ENCODE measurements around the gene NUP160. TPM values are rescaled to one million over a fixed set of nuclear protein-coding genes. Genes with fewer than 3 reads are reported as not detected.

NUP160 gene
- polyA plus RNA-seq, 2 of the 4 experiments (the other 2 are of a cell fraction), result 34.9 to 70.4 TPM

DNA sequence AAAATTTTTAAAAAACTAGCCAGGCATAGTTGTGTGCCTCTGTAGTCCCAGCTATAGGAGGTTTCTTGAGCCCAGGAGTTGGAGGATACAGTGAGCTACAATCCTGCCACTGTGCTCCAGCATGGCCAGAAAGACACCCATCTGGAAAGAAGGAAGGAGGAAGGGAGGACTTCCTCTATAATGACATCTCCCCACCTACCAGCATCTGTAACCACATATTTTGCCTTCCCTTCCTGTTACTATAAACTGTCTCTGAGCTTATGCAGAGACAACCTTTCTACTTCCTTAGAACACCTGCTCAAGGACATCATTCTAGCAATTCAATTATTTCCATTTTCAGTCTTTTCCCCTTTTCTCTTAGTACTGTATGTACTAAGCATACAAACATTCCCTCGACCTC is 2.2 kb upstream of the NUP160 start:
- no peak for TF ChIP-seq SMC3 (IDR thresholded peaks at IDR 0.05)
- TF ChIP-seq ZFP36 (IDR thresholded peaks at IDR 0.05; ENCODE audit: borderline replicate concordance, partially characterized antibody), result no peak
- no peak for TF ChIP-seq NPAS2 (CRISPR knock-in tag; IDR thresholded peaks at IDR 0.05; ENCODE audit: borderline replicate concordance)
- no peak for TF ChIP-seq SREBF2 (IDR thresholded peaks at IDR 0.05)
- TF ChIP-seq USF2 (IDR thresholded peaks at IDR 0.05), result no peak
- TF ChIP-seq EHF (CRISPR knock-in tag; IDR thresholded peaks at IDR 0.05), result no peak
- no peaks in the 10 kb centered on the region for H3K9me3 ChIP-seq
- H3K4me2 ChIP-seq, result no peak overlapping the region
- FAIRE-seq (no peak), ATAC-seq (no peak), DNase-seq (ENCODE audit: low read depth in 1 of 2, low spot score in 1 of 2) (no peak)
- H3K4me1 ChIP-seq, result peaks cover 37% of the 10 kb centered on the region
- 0 out of 6 replicates have a peak overlapping the region, but pooled peaks of 1 of the 2 experiments have one; percentile 9 for H3K27ac ChIP-seq
- H3K4me3 ChIP-seq, result no peak overlapping the region
- ChIA-PET CTCF (interaction anchor here (3.1 kb wide), 1 partner anchor 84 kb away, joined by 9 read pairs; no protein-coding TSS in a partner anchor), POLR2A (interaction anchor here (0.6 kb wide), 1 partner anchor 45 kb away, joined by 5 read pairs; no protein-coding TSS in a partner anchor)
- WGBS (ENCODE audit: missing lambda C conversion rate), result 34% methylated on average over 1 of the region's 1 CpG

DNA sequence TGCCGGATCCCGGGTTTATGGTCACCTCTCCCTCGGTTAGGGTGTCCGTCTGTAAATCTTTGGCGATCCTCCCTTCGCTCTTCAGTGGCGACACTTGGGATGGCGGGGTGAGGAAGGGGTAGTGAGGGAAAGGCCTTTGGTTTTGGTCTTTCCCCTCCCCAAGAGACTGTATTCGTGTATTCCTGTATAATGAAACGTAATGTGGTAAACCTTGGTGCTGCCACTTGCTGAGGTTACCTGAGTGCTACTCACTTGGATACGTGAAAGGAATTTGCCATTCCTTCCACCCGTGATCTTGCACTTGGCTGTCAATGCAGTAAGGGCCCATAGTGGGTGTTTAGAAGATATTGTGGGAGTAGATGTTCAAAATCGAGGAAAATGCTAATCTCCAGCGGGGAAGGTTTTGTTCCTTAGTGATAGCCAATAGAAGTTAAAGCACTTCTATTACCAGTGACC is 578 bp upstream of the NUP160 start:
- H3K4me1 ChIP-seq, result peaks cover 36% of the 10 kb centered on the region
- DNase-seq (ENCODE audit: low read depth in 1 of 2, low spot score in 1 of 2) (no peak), ATAC-seq (peak in 1 of 2 experiments; percentile 62; a peak in 1 of 6 replicates), FAIRE-seq (no peak)
- CTCF ChIA-PET, result no interaction called here
- POLR2A ChIA-PET, result interaction anchor here (0.7 to 1.1 kb wide), 4 partner anchors 9 to 93 kb away, joined by 3 to 7 read pairs (median 4); no protein-coding TSS in a partner anchor
- TF ChIP-seq RAD21 (conservative IDR thresholded peaks at IDR 0.05 in 1 of 2, IDR thresholded peaks at IDR 0.05 in 1 of 2), result 0 out of 5 replicates have a peak, but pooled peaks of 1 of the 2 experiments have one; percentile 3
- no peak for TF ChIP-seq RNF2 (IDR thresholded peaks at IDR 0.05; ENCODE audit: borderline replicate concordance, low read depth)
- TF ChIP-seq, protein P1, sequence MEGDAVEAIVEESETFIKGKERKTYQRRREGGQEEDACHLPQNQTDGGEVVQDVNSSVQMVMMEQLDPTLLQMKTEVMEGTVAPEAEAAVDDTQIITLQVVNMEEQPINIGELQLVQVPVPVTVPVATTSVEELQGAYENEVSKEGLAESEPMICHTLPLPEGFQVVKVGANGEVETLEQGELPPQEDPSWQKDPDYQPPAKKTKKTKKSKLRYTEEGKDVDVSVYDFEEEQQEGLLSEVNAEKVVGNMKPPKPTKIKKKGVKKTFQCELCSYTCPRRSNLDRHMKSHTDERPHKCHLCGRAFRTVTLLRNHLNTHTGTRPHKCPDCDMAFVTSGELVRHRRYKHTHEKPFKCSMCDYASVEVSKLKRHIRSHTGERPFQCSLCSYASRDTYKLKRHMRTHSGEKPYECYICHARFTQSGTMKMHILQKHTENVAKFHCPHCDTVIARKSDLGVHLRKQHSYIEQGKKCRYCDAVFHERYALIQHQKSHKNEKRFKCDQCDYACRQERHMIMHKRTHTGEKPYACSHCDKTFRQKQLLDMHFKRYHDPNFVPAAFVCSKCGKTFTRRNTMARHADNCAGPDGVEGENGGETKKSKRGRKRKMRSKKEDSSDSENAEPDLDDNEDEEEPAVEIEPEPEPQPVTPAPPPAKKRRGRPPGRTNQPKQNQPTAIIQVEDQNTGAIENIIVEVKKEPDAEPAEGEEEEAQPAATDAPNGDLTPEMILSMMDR (IDR thresholded peaks at IDR 0.05), result no peak
- TF ChIP-seq KDM5A (IDR thresholded peaks at IDR 0.05), result no peak
- 0 out of 2 replicates have a peak, but pooled peaks have one; percentile 8 for TF ChIP-seq GATA3 (IDR thresholded peaks at IDR 0.05; ENCODE audit: borderline replicate concordance)
- TF ChIP-seq NFE2L2 (conservative IDR thresholded peaks at IDR 0.05; ENCODE audit: low read length), result no peak
- TF ChIP-seq EHF (CRISPR knock-in tag; IDR thresholded peaks at IDR 0.05), result no peak
- peak; percentile 10; the same call in 1 of the 2 replicates for TF ChIP-seq PHF8 (IDR thresholded peaks at IDR 0.05; ENCODE audit: borderline replicate concordance, low read depth)
- 8% methylated on average over 9 of the region's 14 CpGs for WGBS (ENCODE audit: missing lambda C conversion rate)
- H3K4me3 ChIP-seq, result peak overlapping the region; percentile 99
- peak overlapping the region; percentile 87 for H3K4me2 ChIP-seq
- peak overlapping the region; percentile 95 to 97 for H3K27ac ChIP-seq
- no peaks in the 10 kb centered on the region for H3K9me3 ChIP-seq

DNA sequence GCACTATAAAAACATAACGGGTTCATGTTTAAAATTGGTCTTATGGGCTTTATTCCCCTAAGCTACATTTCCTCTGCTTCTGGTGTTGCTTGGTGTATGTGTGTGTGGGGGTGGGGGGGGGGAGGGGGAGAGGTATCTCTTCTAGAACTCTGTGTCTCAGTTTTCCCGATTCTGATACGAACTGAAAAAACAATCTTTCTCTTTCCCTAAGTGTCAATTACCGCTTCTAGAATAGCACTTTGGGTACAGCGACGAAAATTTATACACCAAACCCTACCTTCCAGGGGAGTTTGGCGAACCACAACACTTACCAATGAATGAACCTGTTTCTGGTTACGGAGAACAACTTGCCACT is 636 bp downstream of the NUP160 start:
- ChIA-PET POLR2A (interaction anchor here (0.6 to 1.1 kb wide), 4 partner anchors 8 to 89 kb away, joined by 3 to 7 read pairs (median 4); no protein-coding TSS in a partner anchor), CTCF (interaction anchor here (0.7 to 1.0 kb wide), 3 partner anchors 9 to 42 kb away, joined by 3 to 5 read pairs (median 3); no protein-coding TSS in a partner anchor)
- no peak for TF ChIP-seq MAFK (IDR thresholded peaks at IDR 0.05; ENCODE audit: partially characterized antibody)
- no peak for TF ChIP-seq RNF2 (IDR thresholded peaks at IDR 0.05; ENCODE audit: borderline replicate concordance, low read depth)
- no peak for TF ChIP-seq KDM5A (IDR thresholded peaks at IDR 0.05)
- TF ChIP-seq ESRRA (IDR thresholded peaks at IDR 0.05; ENCODE audit: borderline replicate concordance, low read length), result no peak
- TF ChIP-seq, protein P2, sequence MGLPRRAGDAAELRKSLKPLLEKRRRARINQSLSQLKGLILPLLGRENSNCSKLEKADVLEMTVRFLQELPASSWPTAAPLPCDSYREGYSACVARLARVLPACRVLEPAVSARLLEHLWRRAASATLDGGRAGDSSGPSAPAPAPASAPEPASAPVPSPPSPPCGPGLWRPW (IDR thresholded peaks at IDR 0.05), result no peak
- no peak for TF ChIP-seq MYC (IDR thresholded peaks at IDR 0.05; ENCODE audit: borderline replicate concordance, low read length)
- no peak for TF ChIP-seq EHF (CRISPR knock-in tag; IDR thresholded peaks at IDR 0.05)
- DNase-seq (ENCODE audit: low read depth in 1 of 2, low spot score in 1 of 2), result no peak
- H3K4me3 ChIP-seq, result peak overlapping the region; percentile 99
- H3K4me2 ChIP-seq, result peak overlapping the region; percentile 97
- ATAC-seq, result no peak
- H3K27ac ChIP-seq, result peak overlapping the region; percentile 95 to 97
- 6% methylated on average over 8 of the region's 8 CpGs for WGBS (ENCODE audit: missing lambda C conversion rate)
- no peak for FAIRE-seq
- H3K4me1 ChIP-seq, result peaks cover 26% of the 10 kb centered on the region
- no peaks in the 10 kb centered on the region for H3K9me3 ChIP-seq

Measured in A549 (cell line).